NCI-H2196 treated with DMSO at 0.1 percent for 48 hours (cell line): ENCODE results near the gene APP.
A peak's percentile ranks its signal among the peaks of the same experiment; 100 is the strongest.

ENCODE experiments used
- DNase-seq: peaks from one replicate; lab custom pipeline; 2025; ENCODE audit not compliant: unreplicated experiment; lab: John Stamatoyannopoulos, UW

APP gene

GRCh38 chr21:26070822-26071425, 99.6 kb downstream of the APP start:
- no peak for DNase-seq

- no peak for DNase-seq
Measured at GRCh38 chr21:26070121-26070520, 100.4 kb downstream of the APP start.

- no peak for DNase-seq
Measured at GRCh38 chr21:26068776-26069175, 101.8 kb downstream of the APP start.

DNA sequence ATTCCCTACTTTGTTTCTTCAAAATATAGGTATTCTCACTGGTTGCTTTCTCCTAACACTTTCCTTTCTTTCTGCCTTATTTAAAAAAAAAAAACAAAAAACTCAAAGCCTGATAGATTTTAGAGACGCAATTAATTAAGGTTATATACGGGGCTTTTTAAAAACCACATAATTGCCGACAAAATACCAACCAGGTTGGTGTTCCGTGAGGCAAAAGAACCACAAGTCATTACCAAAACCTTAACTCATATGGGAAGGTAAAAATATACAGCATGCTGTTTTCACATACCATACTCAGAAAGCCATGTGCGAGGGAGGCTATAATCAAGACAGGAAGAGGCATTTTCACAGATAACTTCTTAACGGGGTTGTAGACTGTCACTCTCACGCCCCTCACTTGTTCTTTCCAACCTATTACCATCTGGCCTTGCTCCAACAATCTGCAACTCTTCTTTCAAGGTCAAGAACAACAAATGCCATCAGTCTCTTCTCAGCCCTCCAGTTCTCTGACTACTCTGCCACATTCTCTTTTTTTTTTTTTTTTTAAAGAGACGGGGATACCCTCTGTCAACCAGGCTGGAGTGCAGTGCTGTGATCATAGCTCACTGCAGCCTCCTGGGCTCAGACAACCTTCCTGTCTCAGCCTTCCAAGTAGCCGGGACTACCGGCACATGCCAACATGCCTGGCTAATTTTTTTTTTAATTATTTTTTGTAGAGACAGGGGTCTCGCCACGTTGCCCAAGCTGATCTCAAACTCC, 102.6 kb downstream of the APP start:
- no peak for DNase-seq

DNA sequence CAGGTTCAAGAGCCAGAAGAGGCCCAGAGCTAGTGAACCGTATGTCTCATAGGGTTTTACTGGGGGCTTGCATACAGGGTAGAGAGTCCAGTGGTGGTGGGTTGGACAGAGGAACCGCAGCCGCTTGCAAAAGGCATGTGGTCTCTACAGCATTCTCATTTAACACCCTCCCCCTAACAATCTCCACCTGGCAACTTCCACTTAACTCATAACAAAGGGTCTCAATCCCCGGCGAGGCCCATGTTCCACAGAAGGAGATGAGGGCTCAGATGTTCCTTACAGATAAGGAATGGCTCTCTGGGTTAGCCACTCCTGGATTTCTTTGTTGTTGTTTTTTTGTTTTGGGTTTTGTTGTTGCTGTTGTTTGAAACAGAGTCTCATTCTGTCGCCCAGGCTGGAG, 106.1 kb downstream of the APP start:
- DNase-seq, result no peak

DNA sequence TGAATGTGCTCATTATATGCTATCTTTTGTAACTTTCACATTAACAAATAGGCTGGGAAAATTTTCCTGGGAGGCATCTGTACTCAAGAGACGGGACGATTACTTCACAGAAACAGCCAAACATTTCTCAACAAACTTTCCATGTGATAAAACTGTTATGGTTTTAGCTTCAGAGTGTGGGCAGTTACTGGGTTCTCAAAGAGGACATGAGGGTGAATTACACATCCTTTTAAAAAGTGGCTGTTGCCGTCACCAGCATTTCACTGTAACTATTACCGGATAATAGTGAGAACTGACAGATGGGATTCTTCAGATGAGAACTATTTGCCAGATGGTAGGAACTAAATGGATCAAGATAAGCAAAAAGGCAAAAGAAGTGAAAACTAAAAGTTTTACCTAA, 109.1 kb downstream of the APP start:
- DNase-seq, result no peak

DNA sequence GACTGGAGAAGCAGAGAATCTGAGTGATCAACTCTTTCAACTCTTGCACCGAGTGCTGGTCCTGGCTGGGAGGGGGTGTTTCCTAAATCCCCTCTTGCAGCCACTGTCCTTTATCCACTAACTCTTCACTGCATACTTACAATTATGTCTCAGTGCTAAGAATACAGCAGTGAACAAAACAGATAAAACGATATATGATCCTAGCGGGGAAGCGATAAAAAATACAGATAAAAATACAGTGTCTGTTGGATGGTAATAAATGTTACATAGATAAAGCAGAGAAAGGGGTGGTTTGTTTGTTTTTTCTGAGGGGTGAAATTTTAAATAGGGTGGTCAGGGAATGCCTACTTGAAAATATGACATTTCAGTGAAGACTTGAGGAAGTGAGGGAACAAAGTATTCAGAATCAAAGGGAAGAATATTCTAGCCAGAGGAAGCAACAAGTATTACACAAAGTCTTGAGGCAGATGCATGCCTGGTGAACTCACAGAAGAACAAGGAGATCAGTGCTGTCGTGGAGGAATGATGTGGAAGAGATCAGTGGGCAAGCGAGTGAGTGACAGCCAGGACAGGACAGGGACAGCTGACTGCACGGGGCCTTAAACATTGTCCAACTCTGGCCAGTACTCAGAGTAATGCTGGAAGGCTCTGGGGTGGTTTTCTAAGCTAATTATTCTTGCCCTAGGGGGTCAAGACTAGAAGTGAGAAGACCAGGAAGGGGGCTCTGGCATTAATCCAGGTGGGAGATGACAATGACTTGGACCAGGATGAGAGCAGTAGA, 110.0 kb downstream of the APP start:
- no peak for DNase-seq

DNA sequence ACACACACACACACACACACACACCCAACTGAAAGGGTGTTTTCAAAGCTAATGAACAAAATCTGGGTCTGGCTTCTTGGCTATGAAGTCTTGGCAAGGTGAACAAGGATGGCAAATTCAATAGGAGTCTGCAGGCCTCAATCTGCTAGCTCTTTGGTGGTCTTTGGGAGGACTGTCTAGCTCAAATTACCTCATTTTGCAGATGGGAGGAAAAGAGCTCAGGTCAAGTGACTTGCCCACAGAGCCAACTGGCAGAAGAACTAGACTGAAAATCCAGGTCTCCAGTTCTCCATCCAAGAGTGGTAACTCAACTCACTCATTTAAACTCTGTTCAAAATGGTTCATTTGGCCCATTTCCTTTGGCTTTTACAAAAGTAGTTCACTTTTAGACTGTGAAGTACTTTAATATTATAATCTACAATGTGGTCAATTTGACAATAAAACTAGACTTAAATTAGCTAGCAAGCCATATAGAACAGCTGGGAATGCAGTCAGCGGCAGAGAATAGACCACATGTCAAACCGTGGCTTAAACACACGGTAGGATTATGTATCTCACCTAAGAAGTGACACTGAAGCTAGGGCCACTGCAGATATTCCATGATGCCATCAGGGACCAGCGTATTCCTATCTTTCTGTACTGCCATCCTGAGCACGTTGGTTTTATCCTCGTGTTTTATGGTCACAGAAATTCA, 112.9 kb downstream of the APP start:
- DNase-seq, result no peak

DNA sequence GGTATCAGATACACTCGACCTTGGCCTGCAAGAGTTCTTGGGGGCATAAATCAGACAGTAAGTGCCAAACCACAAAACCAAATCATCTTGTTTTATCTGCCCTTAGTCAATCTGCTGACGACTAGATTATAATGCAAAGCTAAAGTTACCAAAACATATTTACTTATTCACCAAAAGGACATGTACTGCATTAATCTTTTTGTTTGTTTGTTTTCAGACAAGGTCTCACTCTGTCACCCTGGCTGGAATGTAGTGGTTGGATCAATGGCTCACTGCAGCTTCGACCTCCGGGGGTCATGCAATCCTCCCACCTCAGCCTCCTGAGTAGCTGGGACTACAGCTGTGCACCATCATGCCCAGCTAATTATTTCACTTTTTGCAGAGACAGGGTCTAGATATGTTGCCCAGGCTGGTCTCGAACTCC, 114.7 kb downstream of the APP start:
- DNase-seq, result no peak

GRCh38 chr21:26055010-26055409, 115.6 kb downstream of the APP start:
- no peak for DNase-seq

DNA sequence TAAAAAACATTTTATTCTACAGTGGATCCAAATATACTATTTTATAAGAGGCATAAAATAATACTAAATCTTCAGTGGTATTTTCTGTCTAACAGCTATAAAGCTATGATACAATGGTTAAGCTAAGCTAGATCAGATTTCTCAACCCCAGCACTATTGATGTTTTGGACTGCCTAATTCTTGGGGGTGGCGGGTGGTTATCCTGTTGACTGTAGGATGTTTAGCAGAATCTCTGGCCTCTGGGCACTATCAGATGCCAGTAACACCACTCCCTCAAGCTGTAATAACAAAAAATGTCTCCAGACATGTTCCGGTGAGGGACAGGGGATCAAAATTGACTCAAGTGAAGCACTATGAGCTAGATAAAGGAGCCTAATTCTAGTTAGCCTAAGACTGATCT, 118.5 kb downstream of the APP start:
- DNase-seq, result no peak

GRCh38 chr21:26050857-26051256, 119.7 kb downstream of the APP start:
- no peak for DNase-seq

GRCh38 chr21:26049803-26050202, 120.8 kb downstream of the APP start:
- DNase-seq, result no peak

GRCh38 chr21:26047279-26047967, 123.1 kb downstream of the APP start:
- no peak for DNase-seq

GRCh38 chr21:26043891-26044290, 126.7 kb downstream of the APP start:
- DNase-seq, result no peak

GRCh38 chr21:26042181-26042876, 128.2 kb downstream of the APP start:
- no peak for DNase-seq

DNA sequence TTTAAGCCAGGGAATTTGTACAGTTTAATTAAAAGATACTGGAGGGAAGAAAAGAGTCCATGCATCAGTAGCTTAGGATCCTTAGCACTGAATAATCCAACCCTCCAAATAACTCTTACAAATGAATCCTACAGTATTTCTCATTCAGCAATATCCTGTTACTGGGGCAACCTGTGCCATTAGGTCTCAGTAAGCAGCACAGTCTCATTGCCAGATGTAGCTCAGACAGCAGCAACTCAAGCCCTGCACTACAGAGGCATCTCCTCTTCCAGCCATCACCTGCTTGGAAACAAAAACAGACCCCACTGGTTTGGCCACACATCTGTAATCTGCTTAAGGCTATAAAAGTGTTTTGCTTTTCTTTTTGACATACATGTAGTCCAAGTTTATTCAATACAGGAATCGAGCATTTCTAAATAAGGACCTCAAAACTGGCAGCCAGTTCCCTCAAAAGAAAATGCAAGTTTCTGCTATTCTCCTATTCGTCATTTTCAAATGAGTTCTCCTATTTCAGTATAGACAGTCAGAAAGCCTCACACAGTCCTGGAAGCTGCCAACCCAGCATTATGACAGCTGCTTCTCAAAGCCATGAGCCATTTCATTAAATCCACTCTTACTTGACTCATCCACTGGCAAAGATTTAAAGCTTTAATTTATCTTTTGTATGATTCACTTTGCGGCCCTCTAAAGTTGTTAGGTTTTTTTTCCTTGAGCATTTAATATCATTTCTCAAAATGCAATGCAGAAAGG, 129.0 kb downstream of the APP start:
- DNase-seq, result peak; percentile 12

- DNase-seq, result no peak
Measured at GRCh38 chr21:26036916-26037315, 133.7 kb downstream of the APP start.

- DNase-seq, result no peak
Measured at GRCh38 chr21:26032263-26032662, 138.3 kb downstream of the APP start.

DNA sequence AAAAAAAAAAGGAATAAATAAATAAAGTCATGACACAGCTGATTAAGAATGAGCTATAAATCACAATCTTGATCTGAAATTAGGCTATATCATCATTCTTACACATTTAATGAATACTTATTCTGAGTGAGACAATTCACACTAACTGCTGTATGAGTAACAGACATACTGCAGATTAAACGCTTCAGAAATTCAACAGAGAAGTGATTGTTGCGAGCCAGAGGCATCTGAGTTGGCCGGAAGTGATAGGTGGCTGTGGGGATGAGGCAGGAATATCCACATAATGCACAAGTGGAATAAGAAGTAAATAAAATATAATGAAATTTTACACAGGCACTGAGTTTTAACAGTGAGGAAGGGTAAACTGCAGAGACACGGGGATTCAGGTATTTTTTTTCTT, 142.4 kb downstream of the APP start:
- no peak for DNase-seq
